Naive B cell (primary cell): ENCODE measurements around the gene CNTN4. TPM values are rescaled to one million over a fixed set of nuclear protein-coding genes. Genes with fewer than 3 reads are reported as not detected.
"Not testable (repeated sequence)": the region's sequence is repeated elsewhere in the genome, so short reads cannot be mapped to it uniquely, and the experiment has no call there.

Experiments
- ATAC-seq, 2 donors: fragments of 150-1000 bp; cut with Tn5 transposase; 2 replicates each; pipeline ENCODE4 v1.10.0; 2021; ENCODE audit warnings: low read depth in 2 of 2, mild to moderate bottlenecking in 2 of 2, moderate library complexity in 2 of 2
- DNase-seq: peaks from one replicate; pipeline ENCODE4 v3.0.0; 2022
- H3K27ac Mint-ChIP-seq, 6 donors: one replicate each; pipeline ENCODE4 v1.8.0; 2020 to 2022; ENCODE audit warnings: mild to moderate bottlenecking in 6 of 6, mixed read lengths in 6 of 6, moderate library complexity in 5 of 6, inconsistent platforms in 2 of 6
- H3K27me3 Mint-ChIP-seq, 3 donors: one replicate each; pipeline ENCODE4 v1.8.0; 2021 to 2022; ENCODE audit warnings: mixed read lengths in 3 of 3, mild to moderate bottlenecking in 1 of 3
- H3K36me3 Mint-ChIP-seq, 2 donors: one replicate each; pipeline ENCODE4 v1.8.0; 2020 to 2022; ENCODE audit warnings: mixed read lengths in 2 of 2, inconsistent platforms in 1 of 2, mild to moderate bottlenecking in 1 of 2
- H3K4me1 Mint-ChIP-seq, 3 donors: one replicate each; pipeline ENCODE4 v1.8.0; 2020 to 2022; ENCODE audit warnings: mixed read lengths in 3 of 3, inconsistent platforms in 1 of 3, mild to moderate bottlenecking in 1 of 3, moderate library complexity in 1 of 3
- H3K4me3 Mint-ChIP-seq, 8 donors: one replicate each; pipeline ENCODE4 v1.8.0; 2020 to 2022; ENCODE audit warnings: mild to moderate bottlenecking in 8 of 8, mixed read lengths in 8 of 8, moderate library complexity in 8 of 8, inconsistent platforms in 2 of 8
- H3K9me3 Mint-ChIP-seq, 7 donors: one replicate each; pipeline ENCODE4 v1.8.0; 2020 to 2022; ENCODE audit warnings: mixed read lengths in 7 of 7, mild to moderate bottlenecking in 5 of 7, inconsistent platforms in 2 of 7, moderate library complexity in 1 of 7
- polyA plus RNA-seq, 6 donors: library from polyadenylated mRNA; unstranded; fragments of 300-500 nt; fragmentation: Illumina TruSeq; gene quantifications; one replicate each; pipeline ENCODE4 v1.2.3, GENCODE V29; 2021; ENCODE audit warnings: low read depth in 6 of 6

CNTN4 gene
- polyA plus RNA-seq, 6 donors from 2014 or later: not detected

DNA sequence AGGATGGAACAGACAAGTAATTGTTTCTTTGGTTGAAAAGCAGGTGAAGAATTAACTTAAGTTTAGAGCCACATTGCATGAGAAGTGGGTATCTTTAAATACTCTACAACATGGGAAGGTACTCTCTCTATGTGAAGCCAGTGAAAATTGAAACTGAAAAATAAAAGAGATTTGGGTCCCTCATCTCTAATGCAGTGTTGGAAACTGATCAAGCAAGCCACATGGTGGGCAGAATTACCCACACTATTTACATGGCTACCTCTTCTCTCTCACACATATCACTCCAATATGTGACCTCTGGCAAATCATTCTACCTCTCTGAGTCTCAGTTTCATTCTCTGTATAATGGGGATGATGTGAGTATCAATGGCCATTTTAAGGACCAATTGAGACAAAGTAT, 672.5 kb downstream of the CNTN4 start:
- Mint-ChIP-seq H3K4me1 (no peaks in the 10 kb centered on the region), H3K4me3 (no peak overlapping the region), H3K27ac (no peak overlapping the region), H3K9me3 (peaks cover 0 to 11% (median 2%) of the 10 kb centered on the region in 7 donors), H3K27me3 (peaks cover 0 to 6% (median 0%) of the 10 kb centered on the region in 3 donors), H3K36me3 (no peaks in the 10 kb centered on the region)
- DNase-seq (no peak), ATAC-seq (no peak)

DNA sequence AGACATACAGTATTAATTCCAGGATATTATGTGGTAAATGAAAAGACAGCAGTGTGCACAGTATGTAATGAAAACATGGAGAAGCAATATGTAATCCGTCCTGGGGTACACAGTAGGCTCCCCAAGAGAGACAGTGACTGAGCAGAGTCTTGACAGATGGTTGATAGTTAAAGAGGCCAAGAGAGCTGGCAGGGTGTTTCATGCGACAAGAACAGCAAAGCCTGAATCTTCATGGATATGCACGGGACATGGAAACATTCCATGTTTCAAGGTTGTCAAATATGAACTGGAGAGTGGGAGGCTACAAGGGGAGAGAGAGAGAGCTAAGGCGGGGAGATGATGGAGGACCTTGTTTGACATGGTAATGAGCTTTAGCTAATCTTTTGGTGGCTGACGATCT, 673.1 kb downstream of the CNTN4 start:
- no peak for ATAC-seq
- H3K4me3 Mint-ChIP-seq: no peak overlapping the region
- peaks cover 0 to 11% (median 2%) of the 10 kb centered on the region in 7 donors for H3K9me3 Mint-ChIP-seq
- no peaks in the 10 kb centered on the region for H3K4me1 Mint-ChIP-seq
- H3K27ac Mint-ChIP-seq: no peak overlapping the region
- H3K27me3 Mint-ChIP-seq: peaks cover 0 to under 1% (median 0%) of the 10 kb centered on the region in 3 donors
- no peaks in the 10 kb centered on the region for H3K36me3 Mint-ChIP-seq
- no peak for DNase-seq

DNA sequence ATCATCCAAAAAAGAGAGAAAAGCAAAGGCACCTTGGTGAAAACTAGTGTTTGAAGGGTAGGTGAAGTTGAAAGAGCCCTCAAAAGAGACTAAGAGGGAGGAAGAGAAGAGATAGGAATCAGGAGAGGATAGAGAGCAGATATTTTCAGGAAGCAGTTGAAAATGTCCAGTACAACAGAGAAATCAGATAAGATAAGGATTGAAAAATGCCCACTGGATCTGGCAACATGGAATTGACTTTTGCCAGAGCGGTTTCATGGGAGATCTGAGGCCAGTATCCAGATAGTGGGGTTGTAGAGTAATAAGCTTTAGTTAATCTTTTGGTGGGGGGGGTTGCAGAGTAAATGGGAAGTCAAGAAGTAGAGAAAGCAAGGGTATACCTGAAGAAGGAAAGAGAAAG, 674.1 kb downstream of the CNTN4 start:
- DNase-seq (no peak), ATAC-seq (no peak)
- Mint-ChIP-seq H3K4me1 (no peaks in the 10 kb centered on the region), H3K4me3 (no peak overlapping the region), H3K27me3 (no peaks in the 10 kb centered on the region), H3K36me3 (no peaks in the 10 kb centered on the region), H3K9me3 (peaks cover 0 to 11% (median 2%) of the 10 kb centered on the region in 7 donors), H3K27ac (no peak overlapping the region)

DNA sequence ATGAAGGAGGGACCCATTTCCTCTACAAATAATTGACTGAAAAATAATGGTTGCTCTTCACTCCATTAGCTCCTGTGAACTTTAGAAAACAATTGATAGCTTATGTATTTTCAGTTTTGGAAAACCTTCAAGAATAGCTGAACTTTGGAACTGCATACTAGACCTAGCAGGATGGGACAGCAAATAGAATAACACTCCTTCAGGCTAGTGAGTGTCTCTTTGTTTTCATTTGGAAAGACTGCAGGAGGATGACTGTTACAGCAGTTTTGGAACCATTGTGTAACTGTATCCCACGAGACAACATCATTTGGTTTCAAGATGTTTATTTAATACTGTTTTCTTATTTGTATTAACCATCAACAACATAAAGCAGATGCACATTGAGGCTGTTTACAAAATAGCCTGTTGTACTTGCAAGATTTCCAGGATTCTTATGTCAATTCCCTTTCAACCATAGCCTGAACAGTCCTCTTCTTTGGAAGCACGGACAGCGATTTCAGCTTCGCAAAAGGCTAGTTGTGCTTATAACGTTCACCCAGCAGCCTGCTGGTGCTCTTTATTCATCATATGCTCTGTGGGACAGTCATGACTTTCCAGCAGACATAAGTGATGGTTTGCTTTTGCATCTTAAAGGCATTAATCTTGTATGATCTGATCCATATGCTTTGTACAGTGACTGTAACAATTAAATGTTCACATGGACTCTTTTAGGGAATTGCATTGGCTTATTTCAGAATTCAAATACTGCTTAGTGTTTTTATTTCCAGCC, 676.0 kb downstream of the CNTN4 start:
- peaks cover 0 to 11% (median 2%) of the 10 kb centered on the region in 7 donors for H3K9me3 Mint-ChIP-seq
- no peaks in the 10 kb centered on the region for H3K4me1 Mint-ChIP-seq
- ATAC-seq: no peak
- no peaks in the 10 kb centered on the region for H3K27me3 Mint-ChIP-seq
- no peak overlapping the region for H3K27ac Mint-ChIP-seq
- DNase-seq: no peak
- no peaks in the 10 kb centered on the region for H3K36me3 Mint-ChIP-seq
- no peak overlapping the region for H3K4me3 Mint-ChIP-seq

DNA sequence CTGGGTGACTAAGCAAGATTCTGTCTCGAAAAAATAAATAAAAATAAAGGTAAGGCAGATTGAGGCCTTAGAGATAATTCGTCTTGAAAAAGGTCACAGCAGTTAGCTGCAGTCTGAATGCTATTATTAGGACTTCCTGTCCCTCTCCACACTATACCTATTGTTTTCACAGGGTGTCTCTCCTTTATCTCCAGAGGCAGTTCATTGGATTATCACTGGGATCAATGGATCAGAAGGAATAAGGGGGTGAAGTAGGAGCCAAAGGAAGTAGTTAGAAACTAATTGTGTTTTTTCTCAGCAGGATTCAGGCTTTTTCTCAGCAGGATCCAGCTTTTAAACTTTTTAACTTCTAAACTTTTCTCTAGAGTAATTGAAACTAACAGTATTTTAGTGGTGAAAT, 684.6 kb downstream of the CNTN4 start:
- Mint-ChIP-seq H3K36me3 (no peaks in the 10 kb centered on the region), H3K9me3 (peaks cover 0 to 5% (median 0%) of the 10 kb centered on the region in 7 donors), H3K4me1 (no peaks in the 10 kb centered on the region), H3K4me3 (no peak overlapping the region), H3K27me3 (no peaks in the 10 kb centered on the region), H3K27ac (no peak overlapping the region)
- ATAC-seq (no peak), DNase-seq (no peak)

DNA sequence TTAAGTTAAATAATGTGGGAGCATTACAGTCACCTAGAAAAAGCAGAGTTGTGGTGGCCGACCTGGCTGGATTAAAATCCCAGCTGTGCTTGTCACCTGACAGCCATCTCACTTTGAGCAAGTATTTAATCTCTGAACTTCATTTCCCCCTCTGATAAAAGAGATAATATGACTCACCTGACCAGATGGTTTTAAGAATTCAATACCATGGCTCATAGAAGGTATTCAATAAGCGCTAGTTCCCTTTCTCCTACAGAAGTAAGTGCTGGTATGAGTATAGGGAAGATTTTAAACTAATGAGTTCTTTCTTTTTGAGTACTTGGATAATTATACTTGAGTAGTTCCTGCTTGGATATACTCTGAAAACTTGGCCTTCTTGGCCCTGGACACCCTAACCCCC, 686.0 kb downstream of the CNTN4 start:
- ATAC-seq (no peak), DNase-seq (no peak)
- no peaks in the 10 kb centered on the region for H3K36me3 Mint-ChIP-seq
- no peaks in the 10 kb centered on the region for H3K4me1 Mint-ChIP-seq
- H3K27me3 Mint-ChIP-seq: no peaks in the 10 kb centered on the region
- no peak overlapping the region for H3K4me3 Mint-ChIP-seq
- H3K9me3 Mint-ChIP-seq: peaks cover 0 to 5% (median 0%) of the 10 kb centered on the region in 7 donors
- no peak overlapping the region for H3K27ac Mint-ChIP-seq

DNA sequence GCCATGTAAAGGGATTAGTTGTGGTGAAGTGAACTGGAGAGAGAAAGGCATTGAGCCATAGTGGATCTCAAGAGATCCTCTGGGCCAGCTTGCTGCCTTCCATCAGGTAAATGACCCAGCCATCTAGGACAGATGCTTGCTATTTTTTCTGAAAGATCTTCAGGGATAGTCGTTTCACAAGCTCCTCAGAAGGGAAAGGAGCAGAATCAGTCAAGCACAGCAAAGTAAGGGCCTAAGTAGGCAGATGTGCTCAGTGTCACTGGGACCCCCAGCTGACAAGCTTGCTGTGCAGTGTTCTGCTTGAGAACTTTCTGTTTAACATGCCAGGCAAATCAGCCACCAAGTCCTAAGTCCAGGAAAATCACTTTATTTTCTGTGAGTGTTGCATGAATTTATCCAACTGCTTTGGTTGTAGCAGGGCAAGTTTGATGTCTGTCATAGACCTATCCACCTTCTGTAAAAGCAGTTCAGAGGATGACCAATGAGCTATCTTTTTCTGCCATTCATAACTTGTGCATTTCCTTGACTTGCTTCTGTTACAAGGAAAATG, 691.7 kb downstream of the CNTN4 start:
- no peaks in the 10 kb centered on the region for H3K4me1 Mint-ChIP-seq
- no peak for ATAC-seq

DNA sequence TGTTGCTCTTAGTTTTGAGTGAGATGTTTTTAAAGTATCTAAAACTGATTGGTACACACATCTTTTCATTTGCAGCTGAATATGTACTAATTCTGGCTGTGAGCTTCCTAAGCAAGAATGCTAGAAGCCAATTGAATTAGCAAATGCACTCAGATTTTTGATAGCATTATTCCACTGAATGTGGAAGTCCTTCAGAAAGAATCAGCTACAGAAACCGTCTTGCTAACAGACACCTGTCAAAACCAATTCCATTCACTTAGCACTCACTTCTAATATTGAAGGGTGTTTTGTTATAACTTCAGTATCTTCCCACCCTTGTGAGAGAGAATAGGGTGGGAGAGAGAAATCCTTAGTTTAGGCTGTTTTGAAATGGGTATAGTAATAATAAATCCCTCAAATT, 693.8 kb downstream of the CNTN4 start:
- no peak overlapping the region for H3K4me3 Mint-ChIP-seq
- ATAC-seq (no peak), DNase-seq (no peak)
- H3K9me3 Mint-ChIP-seq: no peaks in the 10 kb centered on the region
- no peaks in the 10 kb centered on the region for H3K4me1 Mint-ChIP-seq
- H3K36me3 Mint-ChIP-seq: no peaks in the 10 kb centered on the region
- no peak overlapping the region for H3K27ac Mint-ChIP-seq
- H3K27me3 Mint-ChIP-seq: no peaks in the 10 kb centered on the region

More for the DNA sequence above, 691.7 kb downstream of the CNTN4 start:
- no peaks in the 10 kb centered on the region for H3K27me3 Mint-ChIP-seq
- peaks cover 0 to 5% (median 0%) of the 10 kb centered on the region in 7 donors for H3K9me3 Mint-ChIP-seq
- no peak for DNase-seq
- no peaks in the 10 kb centered on the region for H3K36me3 Mint-ChIP-seq
- no peak overlapping the region for H3K27ac Mint-ChIP-seq
- no peak overlapping the region for H3K4me3 Mint-ChIP-seq

DNA sequence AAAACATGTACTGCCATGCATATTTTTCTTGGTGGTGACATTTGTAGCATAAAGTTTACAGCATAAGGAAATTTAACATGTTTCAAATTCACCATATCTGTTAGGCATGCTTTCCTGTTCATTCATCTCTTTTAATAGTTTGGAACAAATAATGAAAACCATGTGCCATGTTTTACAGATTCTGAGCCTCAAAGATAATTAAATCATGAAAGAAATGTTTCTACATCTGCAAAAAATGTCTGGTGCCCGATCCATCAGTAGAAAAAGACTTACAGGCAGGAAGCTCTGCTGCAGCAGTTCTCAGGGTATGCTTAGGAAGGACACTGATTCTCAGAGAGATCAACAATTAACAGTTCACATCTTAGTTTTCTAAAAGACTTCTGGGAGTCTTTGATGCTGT, 695.3 kb downstream of the CNTN4 start:
- Mint-ChIP-seq H3K27me3 (no peaks in the 10 kb centered on the region), H3K27ac (no peak overlapping the region), H3K36me3 (no peaks in the 10 kb centered on the region), H3K4me1 (no peaks in the 10 kb centered on the region), H3K4me3 (no peak overlapping the region), H3K9me3 (peaks cover 0 to 4% (median 0%) of the 10 kb centered on the region in 7 donors)
- DNase-seq: no peak
- ATAC-seq: no peak

DNA sequence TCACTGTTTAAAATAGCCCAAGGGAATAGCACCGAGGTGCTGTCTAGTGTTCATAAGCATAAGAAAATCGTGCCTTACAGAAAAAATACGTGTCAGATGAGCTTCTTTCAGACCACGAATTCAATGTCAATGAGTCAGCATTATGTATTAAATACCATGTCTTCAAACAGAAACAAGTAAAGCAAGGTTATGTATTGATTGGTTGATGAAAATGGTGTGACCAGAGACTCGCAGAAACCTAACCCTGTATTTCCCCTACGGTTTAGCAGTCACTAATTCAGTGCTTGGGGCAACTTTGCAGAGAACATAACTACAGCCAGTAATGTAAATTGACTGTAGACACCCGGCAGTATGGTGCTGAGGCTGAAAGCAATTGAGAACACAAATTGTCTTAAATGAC, 703.8 kb downstream of the CNTN4 start:
- no peak for DNase-seq
- Mint-ChIP-seq H3K36me3 (no peaks in the 10 kb centered on the region), H3K4me1 (no peaks in the 10 kb centered on the region), H3K27me3 (no peaks in the 10 kb centered on the region), H3K27ac (no peak overlapping the region), H3K4me3 (no peak overlapping the region), H3K9me3 (peaks cover 0 to 6% (median 0%) of the 10 kb centered on the region in 7 donors)
- ATAC-seq: no peak

DNA sequence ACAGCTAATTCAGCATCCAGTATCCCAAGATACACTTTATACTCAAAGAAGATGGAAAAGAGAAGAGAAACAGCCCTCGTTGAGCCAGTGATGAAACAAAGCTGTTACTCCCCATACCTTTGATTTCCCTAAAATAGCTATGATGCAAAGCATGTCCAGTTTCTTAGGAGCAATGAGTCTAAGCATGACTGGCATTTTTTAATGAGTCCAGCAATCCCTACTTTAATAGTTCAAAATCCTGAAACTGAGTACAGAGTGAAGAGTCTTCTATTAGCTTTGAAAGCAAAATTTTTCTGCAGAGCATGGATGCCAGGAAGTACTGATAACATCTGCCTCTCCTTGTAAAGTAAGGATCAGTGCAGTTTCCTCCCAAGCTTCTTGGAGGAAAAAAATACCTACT, 708.8 kb downstream of the CNTN4 start:
- Mint-ChIP-seq H3K27ac (no peak overlapping the region), H3K4me3 (no peak overlapping the region), H3K36me3 (no peaks in the 10 kb centered on the region), H3K9me3 (peaks cover 0 to 3% (median 0%) of the 10 kb centered on the region in 7 donors), H3K4me1 (no peaks in the 10 kb centered on the region), H3K27me3 (no peaks in the 10 kb centered on the region)
- no peak for DNase-seq
- ATAC-seq: no peak

DNA sequence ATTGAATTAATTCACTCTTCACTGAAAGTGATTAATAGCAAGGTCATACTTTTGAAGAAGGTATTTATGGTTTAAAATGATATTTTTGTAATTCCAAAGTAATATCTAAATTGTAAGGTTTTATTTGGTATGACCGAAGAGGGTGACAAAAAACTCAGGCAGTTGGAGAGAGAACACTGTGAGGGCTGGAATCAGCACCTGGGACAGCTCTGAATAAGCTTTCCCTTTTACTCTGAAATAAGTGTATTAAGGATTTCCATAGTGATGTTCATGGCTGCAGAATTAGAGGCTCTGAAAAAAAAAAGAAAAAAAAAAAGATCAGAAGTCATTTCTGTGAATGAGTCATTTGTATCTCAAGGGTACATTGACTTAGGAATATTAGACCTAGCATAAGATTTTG, 712.1 kb downstream of the CNTN4 start:
- Mint-ChIP-seq H3K9me3 (peaks cover 0 to 6% (median 0%) of the 10 kb centered on the region in 7 donors), H3K4me1 (no peaks in the 10 kb centered on the region), H3K27ac (no peak overlapping the region), H3K4me3 (no peak overlapping the region), H3K27me3 (no peaks in the 10 kb centered on the region), H3K36me3 (no peaks in the 10 kb centered on the region)
- ATAC-seq (no peak), DNase-seq (no peak)

DNA sequence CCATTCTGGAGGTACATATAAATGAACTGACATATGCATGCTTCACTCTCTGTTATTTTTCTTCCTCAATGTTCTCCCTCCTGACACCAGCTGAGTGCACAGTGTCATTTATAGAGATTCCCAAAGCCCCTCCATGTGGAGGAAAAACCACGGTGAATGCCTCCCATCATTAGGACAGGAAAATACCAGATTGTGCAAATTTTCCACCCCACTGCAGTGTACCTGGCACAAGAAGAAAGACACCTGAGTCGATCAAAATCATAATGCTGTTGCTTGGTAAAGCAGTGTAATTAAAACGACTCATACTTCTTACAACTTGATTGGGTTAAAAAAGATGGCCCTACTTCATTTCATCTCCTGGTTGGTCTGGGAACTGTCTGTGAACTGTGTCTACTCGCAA, 720.9 kb downstream of the CNTN4 start:
- no peak for ATAC-seq
- Mint-ChIP-seq H3K27ac (no peak overlapping the region), H3K27me3 (no peaks in the 10 kb centered on the region), H3K36me3 (no peaks in the 10 kb centered on the region), H3K4me1 (no peaks in the 10 kb centered on the region), H3K9me3 (peaks cover 0 to 4% (median 0%) of the 10 kb centered on the region in 7 donors), H3K4me3 (no peak overlapping the region)
- DNase-seq: no peak

DNA sequence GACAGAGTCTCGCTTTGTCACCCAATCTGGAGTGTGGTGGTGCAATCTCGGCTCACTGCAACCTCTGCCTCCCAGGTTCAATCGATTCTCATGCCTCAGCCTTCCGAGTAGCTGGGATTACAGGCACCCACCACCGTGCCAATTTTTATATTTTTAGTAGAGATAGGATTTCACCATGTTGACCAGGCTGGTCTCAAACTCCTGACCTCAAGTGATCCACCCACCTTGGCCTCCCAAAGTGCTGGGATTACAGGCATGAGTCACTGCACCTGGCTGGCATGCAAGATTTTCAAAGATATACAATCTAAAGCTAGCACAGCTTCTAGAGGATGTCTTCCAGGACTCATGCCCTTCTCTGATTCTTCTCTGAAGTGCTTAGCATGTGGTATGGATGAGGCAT, 722.3 kb downstream of the CNTN4 start:
- not testable (repeated sequence) for H3K27me3 Mint-ChIP-seq, DNase-seq, H3K9me3 Mint-ChIP-seq, H3K36me3 Mint-ChIP-seq, H3K4me1 Mint-ChIP-seq, H3K27ac Mint-ChIP-seq, ATAC-seq, H3K4me3 Mint-ChIP-seq
